MM.1S (cell line): Measurements from ENCODE around the gene CDH4.

Experiments used
- CTCF ChIP-seq: fragments of 300-600 bp; sonication (generic); IDR thresholded peaks from 2 replicates; pipeline ENCODE4 v1.5.1; 2016; ENCODE audit warnings: antibody characterized with exemption, low read length, mixed read lengths
- EZH2phosphoT487 ChIP-seq: fragments of 300-600 bp; sonication (generic); IDR thresholded peaks from 2 replicates; pipeline ENCODE4 v1.6.1; 2018; ENCODE audit warnings: antibody characterized with exemption, low read length

- TF ChIP-seq CTCF (no peak), EZH2phosphoT487 (no peak)
These were observed 522.0 kb downstream of the CDH4 start for GRCh38 chr20:61773926-61774587.
